NCI-H748 treated with DMSO at 0.1 percent for 48 hours (cell line): ENCODE measurements around the gene EXOSC5.
"Not testable (repeated sequence)": the region's sequence is repeated elsewhere in the genome, so short reads cannot be mapped to it uniquely, and the experiment has no call there.

Experiments used
- DNase-seq: peaks from one replicate; lab custom pipeline; 2025; lab: John Stamatoyannopoulos, UW

EXOSC5 gene

GRCh38 chr19:41426116-41426841 lies 29.1 kb upstream of the EXOSC5 start:
- DNase-seq: no peak

DNA sequence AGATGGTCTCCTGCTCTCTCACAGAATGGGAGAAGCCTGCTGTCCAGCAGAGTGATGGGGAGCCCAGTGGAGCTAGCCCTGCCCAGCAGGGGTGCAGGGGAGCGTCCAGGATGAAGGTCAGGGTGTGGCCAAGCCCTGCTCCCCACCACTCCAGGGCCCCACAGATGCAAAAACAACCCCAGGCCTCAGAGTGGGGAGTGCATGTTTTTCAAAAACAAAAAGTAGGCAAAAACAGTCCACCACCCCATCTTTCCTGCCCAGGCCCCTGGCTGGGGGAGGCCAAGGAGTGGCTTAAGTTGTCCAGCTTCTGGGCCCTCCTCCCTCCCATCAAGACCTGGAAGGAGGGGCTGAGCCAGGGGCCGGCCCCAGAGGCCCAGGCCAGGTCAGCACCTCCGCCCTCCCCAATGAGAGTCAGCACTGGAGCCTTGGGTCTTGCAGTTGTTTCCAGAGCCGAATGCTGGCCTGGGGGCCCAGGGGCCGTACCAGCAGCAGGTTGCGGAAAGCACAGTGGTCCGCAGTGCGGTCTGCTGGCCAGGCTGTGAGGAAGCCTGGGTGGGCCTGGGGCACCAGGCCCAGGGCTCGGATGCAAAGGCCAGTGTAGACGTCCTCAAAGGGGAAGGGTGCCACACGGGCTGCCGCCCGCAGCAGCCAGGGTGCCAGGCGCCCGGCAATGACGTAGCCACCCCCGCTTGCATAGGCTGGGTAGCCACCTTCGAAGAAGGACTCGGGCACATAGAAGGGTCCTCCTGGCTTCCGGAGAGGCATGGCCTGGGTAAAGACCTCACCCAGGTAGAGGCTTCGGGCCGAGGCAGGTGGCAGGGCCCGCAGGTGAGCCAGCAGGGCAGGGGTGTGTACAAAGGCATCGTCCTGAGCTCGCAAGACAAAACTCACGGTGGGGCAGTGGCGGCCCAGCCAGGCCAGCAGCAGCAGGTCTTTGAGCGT lies 28.3 kb upstream of the EXOSC5 start:
- no peak for DNase-seq

DNA sequence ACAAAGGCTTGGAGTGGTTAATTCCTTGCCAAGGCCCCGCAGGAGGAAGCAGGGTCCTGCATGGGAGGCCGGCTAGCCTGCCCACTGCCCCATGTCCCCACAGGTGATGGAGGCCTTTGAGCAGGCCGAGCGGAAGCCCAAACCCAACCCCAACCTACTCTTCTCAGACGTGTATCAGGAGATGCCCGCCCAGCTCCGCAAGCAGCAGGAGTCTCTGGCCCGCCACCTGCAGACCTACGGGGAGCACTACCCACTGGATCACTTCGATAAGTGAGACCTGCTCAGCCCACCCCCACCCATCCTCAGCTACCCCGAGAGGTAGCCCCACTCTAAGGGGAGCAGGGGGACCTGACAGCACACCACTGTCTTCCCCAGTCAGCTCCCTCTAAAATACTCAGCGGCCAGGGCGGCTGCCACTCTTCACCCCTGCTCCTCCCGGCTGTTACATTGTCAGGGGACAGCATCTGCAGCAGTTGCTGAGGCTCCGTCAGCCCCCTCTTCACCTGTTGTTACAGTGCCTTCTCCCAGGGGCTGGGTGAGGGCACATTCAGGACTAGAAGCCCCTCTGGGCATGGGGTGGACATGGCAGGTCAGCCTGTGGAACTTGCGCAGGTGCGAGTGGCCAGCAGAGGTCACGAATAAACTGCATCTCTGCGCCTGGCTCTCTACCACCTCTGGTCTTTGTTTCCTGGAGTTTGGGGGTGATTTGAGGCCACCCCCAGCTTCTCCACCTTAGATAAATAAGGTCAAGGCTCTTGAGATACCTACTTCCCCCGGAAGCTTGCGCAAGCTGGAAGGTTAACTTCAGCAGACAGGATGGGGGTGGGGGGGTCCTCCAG lies 27.4 kb upstream of the EXOSC5 start:
- no peak for DNase-seq

- DNase-seq: no peak
These were observed 25.8 kb upstream of the EXOSC5 start for GRCh38 chr19:41422955-41423354.

- DNase-seq: no peak
These were observed 25.3 kb upstream of the EXOSC5 start for GRCh38 chr19:41422456-41422855.

GRCh38 chr19:41421973-41422372 lies 24.8 kb upstream of the EXOSC5 start:
- DNase-seq: no peak

DNA sequence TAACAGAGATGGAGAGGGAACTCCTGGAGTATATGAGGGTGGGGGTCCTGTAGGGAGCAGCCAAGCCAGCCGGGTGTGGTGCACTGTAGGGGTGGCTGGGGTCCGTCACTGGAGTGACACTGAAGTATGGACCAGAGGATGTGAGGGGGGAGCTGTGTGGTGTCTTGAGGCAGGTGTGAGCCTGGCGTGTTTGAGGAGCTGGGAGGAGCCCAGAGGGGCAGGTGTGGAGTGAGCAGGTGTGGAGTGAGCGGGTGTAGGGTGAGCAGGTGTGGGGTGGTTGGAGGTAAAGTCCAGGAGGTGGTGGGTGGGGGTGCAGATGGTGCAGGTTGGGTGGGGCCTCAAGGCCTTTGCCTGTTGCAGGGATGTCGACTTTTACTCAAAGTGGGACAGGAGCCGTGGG lies 24.2 kb upstream of the EXOSC5 start:
- peak; percentile 87 for DNase-seq

GRCh38 chr19:41420101-41420880 lies 23.1 kb upstream of the EXOSC5 start:
- no peak for DNase-seq

DNA sequence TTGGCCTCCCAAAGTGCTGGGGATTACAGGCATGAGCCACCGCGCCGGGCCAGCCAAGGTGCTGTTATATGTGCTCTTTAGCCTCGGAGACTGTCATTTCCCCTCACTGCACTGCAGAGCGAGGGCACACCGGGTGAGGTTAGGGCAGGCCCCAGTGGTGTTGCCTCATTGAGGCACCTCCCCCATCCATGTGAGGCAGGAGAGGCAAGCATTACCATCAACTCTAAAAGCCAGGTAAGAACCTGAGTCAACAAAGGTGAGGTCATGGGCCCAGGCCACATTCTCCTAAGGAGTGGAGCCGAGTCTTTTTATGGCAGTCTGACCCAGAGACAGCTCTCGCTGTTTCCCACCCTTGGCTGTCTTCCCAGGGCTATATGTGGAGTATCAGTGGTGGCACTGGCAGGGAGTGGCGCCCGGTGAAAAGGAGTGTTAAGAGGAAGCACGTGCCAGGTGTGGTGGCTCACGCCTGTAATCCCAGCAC lies 19.1 kb upstream of the EXOSC5 start:
- DNase-seq: no peak

DNA sequence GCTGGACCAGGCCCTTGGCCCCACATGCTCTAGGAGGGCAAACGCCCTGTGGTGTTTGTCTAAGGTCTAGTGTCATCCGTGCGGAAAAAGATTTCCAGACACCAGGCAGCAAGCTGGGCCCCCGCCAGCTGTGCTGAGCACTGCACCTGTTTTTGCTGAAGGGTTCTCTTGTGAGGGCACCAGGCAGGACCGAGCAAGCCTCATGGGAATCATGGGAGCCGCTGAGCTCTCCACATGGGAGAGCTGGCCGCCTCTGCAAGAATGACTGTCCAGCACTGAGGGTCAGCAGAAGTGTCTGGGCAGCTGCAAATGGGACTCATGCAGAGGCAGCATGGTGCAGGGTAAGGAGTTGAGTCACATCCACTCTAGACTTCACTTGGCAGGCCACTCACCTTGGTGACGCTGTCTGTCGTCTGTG lies 18.0 kb upstream of the EXOSC5 start:
- no peak for DNase-seq

DNA sequence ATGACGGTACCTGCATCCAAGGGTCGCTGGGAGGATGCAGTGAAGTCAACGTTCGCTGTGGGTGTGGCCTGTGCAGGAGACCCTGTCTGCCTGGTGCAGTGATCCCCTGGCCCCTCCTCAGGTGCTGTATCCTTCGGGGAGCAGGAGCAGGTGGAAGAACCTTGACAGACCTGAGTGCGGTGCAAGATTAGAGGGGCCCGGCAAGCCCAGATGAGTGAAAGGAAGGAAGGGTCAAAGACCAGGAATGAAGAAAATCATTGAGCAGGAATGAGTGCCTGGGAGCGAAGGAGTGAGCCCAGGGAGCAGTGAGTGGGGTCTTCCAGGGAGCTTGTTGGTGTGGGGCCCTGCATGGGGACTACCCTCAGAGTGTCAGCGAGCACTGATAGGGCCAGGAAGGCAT lies 17.3 kb upstream of the EXOSC5 start:
- DNase-seq: no peak

DNA sequence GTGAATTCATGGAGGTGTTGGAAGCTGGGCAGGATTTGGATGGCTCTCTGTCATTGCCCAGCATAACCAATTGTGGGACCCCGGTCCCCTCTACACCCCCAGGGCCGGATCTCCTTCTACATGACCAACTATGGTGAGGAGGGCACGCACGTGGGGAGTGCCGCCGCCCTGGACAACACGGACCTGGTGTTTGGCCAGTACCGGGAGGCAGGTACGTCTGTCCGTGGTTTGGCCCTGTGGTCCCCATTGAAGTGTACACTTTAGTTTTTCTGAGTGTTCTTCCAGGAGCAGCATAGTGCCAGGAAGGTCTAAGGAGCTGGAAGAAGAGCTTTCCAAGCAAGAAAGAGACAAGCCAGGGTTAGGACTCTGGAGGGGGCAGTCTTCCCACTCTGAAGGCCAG lies 16.8 kb upstream of the EXOSC5 start:
- DNase-seq: no peak

GRCh38 chr19:41412953-41413352 lies 15.8 kb upstream of the EXOSC5 start:
- DNase-seq: no peak

- no peak for DNase-seq
These were observed 14.8 kb upstream of the EXOSC5 start for GRCh38 chr19:41411968-41412265.

GRCh38 chr19:41411100-41411967 lies 14.2 kb upstream of the EXOSC5 start:
- no peak for DNase-seq

DNA sequence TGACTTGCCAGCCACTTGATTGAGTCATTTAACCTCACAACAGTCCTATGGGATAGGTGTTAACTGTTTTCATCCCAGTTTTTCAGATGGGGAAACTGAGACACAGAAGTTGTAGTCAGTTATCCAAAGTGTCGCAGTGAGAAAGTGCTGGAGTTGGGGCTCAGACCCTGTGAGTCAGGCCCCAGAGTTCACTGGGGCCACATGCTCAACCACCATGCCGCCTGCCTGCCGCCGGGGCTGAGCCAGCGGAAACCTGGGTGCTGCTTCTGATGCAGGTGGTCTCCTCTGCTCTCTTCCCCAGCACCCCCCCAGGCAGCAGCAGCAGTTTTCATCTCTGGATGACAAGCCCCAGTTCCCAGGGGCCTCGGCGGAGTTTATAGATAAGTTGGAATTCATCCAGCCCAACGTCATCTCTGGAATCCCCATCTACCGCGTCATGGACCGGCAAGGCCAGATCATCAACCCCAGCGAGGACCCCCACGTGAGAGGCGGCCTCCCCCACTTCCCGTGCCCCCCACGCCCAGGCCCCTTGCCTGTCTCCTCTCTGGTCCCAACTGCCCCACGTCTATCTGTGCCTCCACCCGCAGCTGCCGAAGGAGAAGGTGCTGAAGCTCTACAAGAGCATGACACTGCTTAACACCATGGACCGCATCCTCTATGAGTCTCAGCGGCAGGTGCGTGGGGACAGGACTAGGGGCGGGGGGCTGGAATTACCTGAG lies 13.3 kb upstream of the EXOSC5 start:
- no peak for DNase-seq

DNA sequence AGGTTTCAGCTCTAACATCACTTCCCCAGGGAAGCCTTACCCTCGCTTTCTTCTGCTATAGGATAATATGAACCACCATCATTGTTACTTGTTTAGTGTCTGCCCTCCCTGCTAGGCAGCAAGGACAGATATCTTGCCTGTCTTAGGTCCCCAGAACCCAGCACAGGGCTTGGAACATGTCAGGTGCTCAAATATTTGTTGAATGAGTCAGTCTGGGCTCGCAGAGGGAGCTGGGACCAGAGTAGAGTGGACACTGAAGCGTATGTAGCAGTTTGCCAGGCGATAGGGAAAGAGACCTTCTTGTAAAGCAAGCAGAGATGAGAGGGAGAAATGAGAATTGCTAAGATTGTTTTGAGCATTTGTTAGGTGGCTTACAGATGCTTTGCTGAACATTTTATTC lies 12.1 kb upstream of the EXOSC5 start:
- DNase-seq: no peak

GRCh38 chr19:41408846-41409245 lies 11.7 kb upstream of the EXOSC5 start:
- not testable (repeated sequence) for DNase-seq

- DNase-seq: no peak
These were observed 11.1 kb upstream of the EXOSC5 start for GRCh38 chr19:41408256-41408655.

GRCh38 chr19:41407271-41407670 lies 10.1 kb upstream of the EXOSC5 start:
- no peak for DNase-seq
